Measurements from ENCODE around the gene PWWP2B. TPM values are rescaled to one million over a fixed set of nuclear protein-coding genes. Genes with fewer than 3 reads are reported as not detected.
A peak's percentile ranks its signal among the peaks of the same experiment; 100 is the strongest.

The PWWP2B gene
- total and polyA plus RNA-seq, 2 of the 4 experiments (the other 2 are of a cell fraction), result 1.7 to 2.2 TPM

- Histone ChIP-seq H3K27ac (ENCODE audit: insufficient read depth, low read length) (peak overlapping the region; percentile 26; the same call in 1 of the 2 replicates), H3K14ac (replicated peaks; ENCODE audit: low read depth, low read length) (peak overlapping the region; percentile 76; the same call in 1 of the 2 replicates), H3K4ac (ENCODE audit: low read depth, low read length) (peak overlapping the region; percentile 87), H2BK120ac (ENCODE audit: low read depth, low read length) (peak overlapping the region; percentile 76), H3K4me1 (ENCODE audit: control insufficient read depth, insufficient read depth, low read length) (peaks cover 11% of the 10 kb centered on the region), H3K4me3 (ENCODE audit: insufficient read depth, low read depth, low read length) (no peak overlapping the region), H3K9me3 (ENCODE audit: control insufficient read depth, insufficient read depth, low read length) (no peaks in the 10 kb centered on the region), H3K18ac (ENCODE audit: low read depth, low read length) (peak overlapping the region; percentile 33; the same call in 1 of the 2 replicates), H4K5ac (ENCODE audit: low read depth, low read length) (peak overlapping the region; percentile 86), H3K36me3 (ENCODE audit: control insufficient read depth, insufficient read depth, low read length) (no peaks in the 10 kb centered on the region), H2BK20ac (ENCODE audit: low read depth, low read length) (0 out of 2 replicates have a peak overlapping the region, but pooled peaks have one; percentile 1), H4K20me1 (ENCODE audit: insufficient read depth, low read length) (no peaks in the 10 kb centered on the region), H3K9me1 (ENCODE audit: insufficient read depth, low read length) (no peaks in the 10 kb centered on the region), H2BK15ac (ENCODE audit: low read depth, low read length) (peak overlapping the region; percentile 52; the same call in 1 of the 3 replicates), H3K23ac (ENCODE audit: low read depth, low read length) (0 out of 2 replicates have a peak overlapping the region, but pooled peaks have one; percentile 2), H3K27me3 (ENCODE audit: control insufficient read depth, insufficient read depth, low read length) (no peaks in the 10 kb centered on the region; the same call in 1 of the 2 replicates), H4K8ac (ENCODE audit: low read depth in 2 of 2, low read length in 2 of 2) (peak overlapping the region; percentile 67 to 97), H3K9ac (ENCODE audit: low read depth, low read length) (peak overlapping the region; percentile 9; the same call in 1 of the 2 replicates), H3K79me1 (ENCODE audit: low read depth in 1 of 2, low read length in 2 of 2) (no peaks in the 10 kb centered on the region), H2BK5ac (ENCODE audit: low read depth, low read length, poor library complexity, severe bottlenecking) (peak overlapping the region; percentile 74), H2AK5ac (ENCODE audit: low read depth, low read length) (peak overlapping the region; percentile 48), H4K91ac (ENCODE audit: insufficient read depth, low read depth, low read length) (peak overlapping the region; percentile 86), H3K56ac (ENCODE audit: extremely low read depth, insufficient read depth, low read length) (no peak overlapping the region), H2AK9ac (replicated peaks; ENCODE audit: low read depth, low read length, poor library complexity) (peak overlapping the region; percentile 35), H3K4me2 (ENCODE audit: low read depth, low read length) (no peak overlapping the region), H2AFZ (replicated peaks; ENCODE audit: low read length, poor library complexity) (peak overlapping the region; percentile 95)
- in situ Hi-C loops (cut with MboI; ENCODE audit: low sequenced_read_pairs), result no loop called here
- dilution Hi-C loops (cut with HindIII; ENCODE audit: low sequenced_read_pairs, unreplicated experiment), result no loop called here
- ChIA-PET CTCF (no interaction called here), POLR2A (ENCODE audit: unreplicated experiment) (no interaction called here)
- DNase-seq, result peak; percentile 71
- ATAC-seq (ENCODE audit: low read depth), result peak; percentile 70
- intact Hi-C loops (cut with micrococcal nuclease), result no loop called here
- 60% methylated on average over 11 of the region's 29 CpGs; no CpG with 5 or more reads in 1 of the 2 experiments for WGBS, 2 experiments (ENCODE audit: extremely low coverage in 2 of 2, insufficient read length in 1 of 2)
- TF ChIP-seq CEBPB (IDR thresholded peaks at IDR 0.05; ENCODE audit: low read depth, low read length) (no peak), RFX5 (IDR thresholded peaks at IDR 0.05; ENCODE audit: low read depth, low read length) (no peak), RCOR1 (IDR thresholded peaks at IDR 0.05; ENCODE audit: insufficient replicate concordance, low read length) (no peak), ELK1 (IDR thresholded peaks at IDR 0.05; ENCODE audit: borderline replicate concordance, low read depth, low read length) (no peak), BHLHE40 (IDR thresholded peaks at IDR 0.05; ENCODE audit: low read depth, low read length) (no peak), MAFK (IDR thresholded peaks at IDR 0.05; ENCODE audit: low read depth, low read length) (no peak), MAZ (IDR thresholded peaks at IDR 0.05; ENCODE audit: borderline replicate concordance, low read depth, low read length) (0 out of 2 replicates have a peak, but pooled peaks have one; percentile 16), FOS (IDR thresholded peaks at IDR 0.05; ENCODE audit: low read depth, low read length) (0 out of 2 replicates have a peak, but pooled peaks have one; percentile 16)
- no TSS peak for BruUV-seq (replicated peaks)
Measured at GRCh38 chr10:132447446-132448247, 50.6 kb downstream of the PWWP2B start.

Measured in IMR-90 (cell line).